VCaP (cell line): ENCODE results near the gene PEX14.
"Not testable (repeated sequence)": the region's sequence is repeated elsewhere in the genome, so short reads cannot be mapped to it uniquely, and the experiment has no call there.

Experiments used
- H3K27ac ChIP-seq: fragments of 450-650 bp; 2 replicates; pipeline ENCODE4 v1.5.1; 2017
- TF ChIP-seq, protein P1 (sequence below): fragments of 450-650 bp; conservative IDR thresholded peaks from 2 replicates; pipeline ENCODE4 v1.5.1; 2017; ENCODE audit warnings: mild to moderate bottlenecking, moderate library complexity

PEX14 gene

DNA sequence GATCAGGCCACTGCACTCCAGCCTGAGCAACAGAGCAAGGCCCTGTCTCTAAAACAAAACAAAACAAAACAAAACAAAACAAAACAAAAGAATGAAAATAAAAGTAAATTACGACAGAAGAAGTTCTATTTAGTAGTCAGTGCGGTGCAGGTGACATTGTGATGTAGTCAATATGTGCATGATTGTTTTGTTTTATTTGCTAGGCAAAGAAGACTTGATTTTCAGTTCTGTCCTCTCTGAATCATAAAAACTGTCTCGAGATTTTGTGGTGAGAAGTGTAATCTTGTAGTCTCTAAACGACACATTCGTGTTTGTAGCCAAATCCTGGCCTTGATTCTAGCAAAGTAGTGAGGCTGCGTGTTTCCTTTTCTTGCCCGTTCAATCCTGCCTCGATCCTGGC, 23.5 kb downstream of the PEX14 start:
- TF ChIP-seq, protein P1, sequence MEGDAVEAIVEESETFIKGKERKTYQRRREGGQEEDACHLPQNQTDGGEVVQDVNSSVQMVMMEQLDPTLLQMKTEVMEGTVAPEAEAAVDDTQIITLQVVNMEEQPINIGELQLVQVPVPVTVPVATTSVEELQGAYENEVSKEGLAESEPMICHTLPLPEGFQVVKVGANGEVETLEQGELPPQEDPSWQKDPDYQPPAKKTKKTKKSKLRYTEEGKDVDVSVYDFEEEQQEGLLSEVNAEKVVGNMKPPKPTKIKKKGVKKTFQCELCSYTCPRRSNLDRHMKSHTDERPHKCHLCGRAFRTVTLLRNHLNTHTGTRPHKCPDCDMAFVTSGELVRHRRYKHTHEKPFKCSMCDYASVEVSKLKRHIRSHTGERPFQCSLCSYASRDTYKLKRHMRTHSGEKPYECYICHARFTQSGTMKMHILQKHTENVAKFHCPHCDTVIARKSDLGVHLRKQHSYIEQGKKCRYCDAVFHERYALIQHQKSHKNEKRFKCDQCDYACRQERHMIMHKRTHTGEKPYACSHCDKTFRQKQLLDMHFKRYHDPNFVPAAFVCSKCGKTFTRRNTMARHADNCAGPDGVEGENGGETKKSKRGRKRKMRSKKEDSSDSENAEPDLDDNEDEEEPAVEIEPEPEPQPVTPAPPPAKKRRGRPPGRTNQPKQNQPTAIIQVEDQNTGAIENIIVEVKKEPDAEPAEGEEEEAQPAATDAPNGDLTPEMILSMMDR, result no peak
- H3K27ac ChIP-seq, result no peak overlapping the region

DNA sequence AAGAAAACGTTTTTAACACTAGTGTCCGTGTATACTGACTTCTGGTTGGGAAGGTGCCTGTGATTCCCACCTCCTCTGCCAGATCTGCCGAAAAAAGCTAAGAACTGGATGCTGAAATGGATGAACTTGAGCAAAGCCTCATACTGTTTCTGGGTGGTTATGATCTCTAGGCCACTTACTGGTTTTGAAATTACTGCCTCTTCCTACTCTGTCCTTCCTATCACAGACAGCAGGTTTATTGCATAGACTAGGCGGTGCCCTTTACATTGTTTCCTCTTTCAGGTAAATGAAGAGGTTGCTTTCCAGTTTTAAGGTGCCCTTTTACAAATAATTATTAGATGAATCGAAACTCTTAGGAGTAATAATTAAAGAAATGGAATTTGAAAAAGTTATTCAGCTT, 27.5 kb downstream of the PEX14 start:
- TF ChIP-seq, protein P1, result no peak
- H3K27ac ChIP-seq, result no peak overlapping the region

DNA sequence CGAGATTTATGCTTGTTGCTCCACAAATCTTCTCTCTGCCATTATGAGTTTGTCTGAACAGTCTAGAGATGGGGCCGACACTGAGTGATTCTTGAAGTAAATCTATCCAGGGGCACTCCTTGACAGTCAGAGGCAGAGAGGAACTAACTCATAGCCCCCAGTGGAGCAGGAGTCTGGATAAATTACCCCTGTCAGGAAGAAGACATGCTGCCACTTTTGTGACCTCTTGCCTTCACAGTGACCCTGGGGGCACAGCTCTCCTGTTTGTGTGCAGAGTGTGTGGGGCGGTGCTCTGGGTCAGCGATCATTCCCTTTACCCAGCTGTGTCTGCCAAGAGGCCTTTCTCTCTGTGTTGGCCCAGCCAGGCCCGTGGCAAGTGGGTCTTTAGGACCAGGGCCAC, 29.5 kb downstream of the PEX14 start:
- H3K27ac ChIP-seq, result no peak overlapping the region
- TF ChIP-seq, protein P1, result no peak

DNA sequence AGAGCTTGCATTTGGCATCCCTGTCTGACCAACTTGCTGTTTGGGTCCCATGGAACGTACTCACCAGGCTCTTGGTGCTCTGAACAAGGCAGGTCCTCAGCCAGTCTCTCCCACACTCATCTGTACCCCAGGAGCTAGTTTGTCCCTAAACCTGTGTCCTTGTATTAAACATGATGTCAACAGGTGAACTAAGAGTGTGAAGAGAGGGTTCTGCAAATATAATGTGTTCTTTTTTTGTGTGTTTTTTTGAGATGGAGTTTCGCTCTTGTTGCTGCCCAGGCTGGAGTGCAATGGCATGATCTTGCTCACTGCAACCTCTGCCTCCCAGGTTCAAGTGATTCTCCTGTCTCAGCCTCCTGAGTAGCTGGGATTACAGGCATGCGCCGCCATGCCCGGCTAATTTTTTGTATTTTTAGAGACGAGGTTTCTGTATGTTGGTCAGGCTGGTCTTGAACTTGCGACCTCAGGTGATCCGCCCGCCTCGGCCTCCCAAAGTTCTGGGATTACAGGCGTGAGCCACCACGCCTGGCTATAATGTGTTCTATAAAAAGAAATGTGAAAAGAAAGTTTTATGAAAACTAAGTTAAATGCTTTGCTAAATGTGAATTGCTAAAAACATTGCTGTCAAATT, 31.4 kb downstream of the PEX14 start:
- H3K27ac ChIP-seq, result not testable (repeated sequence)

DNA sequence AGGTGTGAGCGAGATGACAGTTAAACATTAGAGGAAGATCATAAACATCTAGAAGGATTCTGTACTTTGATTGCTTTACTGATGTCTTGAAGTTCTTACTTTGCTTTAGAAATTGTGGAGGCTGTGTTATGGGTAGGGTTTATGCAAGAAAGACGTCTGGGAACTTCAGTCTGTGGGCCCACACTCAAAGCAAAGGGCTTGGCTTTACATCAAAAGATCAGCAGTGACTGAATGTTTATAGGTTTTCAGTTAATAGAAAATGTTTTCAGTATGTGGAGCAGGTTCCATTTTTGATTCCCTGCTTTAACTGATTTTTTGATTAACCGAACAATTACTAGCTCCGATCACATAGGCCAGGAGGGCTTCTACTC, 31.9 kb downstream of the PEX14 start:
- TF ChIP-seq, protein P1, result no peak

DNA sequence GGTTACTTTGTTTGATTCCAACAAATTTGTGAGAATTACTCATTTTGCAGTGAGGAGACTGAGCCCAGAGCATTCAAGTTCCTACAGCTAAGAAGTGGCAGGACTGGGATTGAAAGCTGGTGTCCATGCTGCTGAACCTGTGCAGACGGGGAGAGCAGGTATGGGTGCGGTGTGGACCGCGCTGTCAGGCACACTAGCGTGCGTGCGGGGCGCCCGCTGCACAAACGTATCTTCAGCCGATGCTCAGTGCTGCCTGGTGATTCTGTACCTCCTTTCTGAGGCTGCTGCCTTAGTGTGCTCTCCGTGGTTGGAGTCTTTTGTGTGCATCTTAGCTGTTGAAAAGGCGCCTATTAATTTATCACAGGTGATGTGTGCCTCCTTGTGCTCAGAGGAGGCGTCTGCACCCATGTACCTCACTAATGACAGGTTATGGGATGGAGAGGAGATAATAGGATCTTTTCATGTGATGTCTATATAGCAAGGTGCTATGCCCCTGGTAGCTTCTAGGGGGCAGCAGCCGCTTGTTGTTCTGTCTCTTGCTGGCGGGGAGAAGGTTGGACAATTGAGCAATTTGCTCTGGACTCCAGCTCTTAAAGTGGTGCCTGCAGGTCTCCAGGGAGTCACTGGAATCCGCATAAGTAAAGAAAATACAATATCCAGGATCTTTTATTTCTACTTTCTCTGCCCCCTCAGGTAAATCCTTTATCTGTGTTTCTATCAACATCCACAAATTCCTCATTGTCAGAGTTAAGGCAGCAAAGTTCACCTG, 32.5 kb downstream of the PEX14 start:
- peak overlapping the region; percentile 60; the same call in 1 of the 2 replicates for H3K27ac ChIP-seq
- TF ChIP-seq, protein P1, result peak; percentile 90

More for the DNA sequence above, 31.9 kb downstream of the PEX14 start:
- H3K27ac ChIP-seq, result no peak overlapping the region

DNA sequence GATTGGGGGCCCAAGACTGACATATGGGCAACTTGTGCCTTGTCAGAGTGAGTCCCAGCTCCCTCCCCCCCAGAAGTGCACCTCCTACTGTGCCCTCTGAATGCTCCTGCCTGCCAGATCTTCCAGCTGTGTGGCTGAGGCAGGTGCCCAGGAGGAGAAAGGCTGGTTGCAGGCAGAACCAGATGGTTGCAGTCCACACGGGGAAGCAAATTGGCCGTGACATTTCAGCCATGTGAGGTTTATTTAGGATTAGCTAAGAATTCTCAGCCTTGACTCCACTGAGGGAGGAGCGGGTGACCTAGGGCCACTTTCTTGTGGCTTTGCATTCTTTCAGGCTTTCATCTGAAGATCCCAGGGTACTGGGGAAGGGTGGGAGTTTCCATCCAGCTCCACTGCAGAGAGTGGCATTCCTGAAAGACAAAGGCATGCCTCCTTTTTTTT, 33.8 kb downstream of the PEX14 start:
- H3K27ac ChIP-seq, result peak overlapping the region; percentile 60
- TF ChIP-seq, protein P1, result no peak
